BJ (cell line): ENCODE results near the gene CAMSAP1. TPM values are rescaled to one million over a fixed set of nuclear protein-coding genes. Genes with fewer than 3 reads are reported as not detected.

Experiments used
- CTCF ChIA-PET: fragments of 350-600 bp; formaldehyde crosslinking; extraction: SDS; loops from one replicate; lab custom pipeline; 2021; ENCODE audit warnings: antibody characterized with exemption, inconsistent platforms; lab: Yijun Ruan, JAX
- POLR2A ChIA-PET: fragments of 300-600 bp; sonication (Branson Sonifier 250); formaldehyde crosslinking; extraction: SDS; loops from one replicate; lab custom pipeline; 2021; ENCODE audit warnings: antibody characterized with exemption; lab: Charles Lee
- DNase-seq: peaks from one replicate; pipeline ENCODE4 v3.0.0-alpha.2; 2011; ENCODE audit warnings: low read depth
- H3K27me3 ChIP-seq: 2 replicates; pipeline ENCODE4 v1.6.0; 2011; ENCODE audit warnings: low read length; ENCODE audit not compliant: control insufficient read depth, insufficient read depth
- H3K36me3 ChIP-seq: 2 replicates; pipeline ENCODE4 v1.5.1; 2011; ENCODE audit warnings: low read length; ENCODE audit not compliant: control insufficient read depth, insufficient read depth
- H3K4me3 ChIP-seq: 2 replicates; pipeline ENCODE4 v1.5.1; 2011; ENCODE audit warnings: low read depth, mild to moderate bottlenecking, control low read depth, low read length
- CTCF ChIP-seq: IDR thresholded peaks from 2 replicates; pipeline ENCODE4 v1.5.1; 2011; ENCODE audit warnings: low read depth, mild to moderate bottlenecking, control low read depth, inconsistent platforms, low read length, moderate library complexity; ENCODE audit not compliant: insufficient read depth
- polyA plus RNA-seq: library from polyadenylated mRNA; depleted of rRNA; stranded (reverse); fragments of >200 nt; gene quantifications from 2 replicates; pipeline ENCODE4 v1.2.3, GENCODE V29; 2011; rRNA removed

Gene CAMSAP1
- polyA plus RNA-seq, 1 experiment = 4.1 TPM

- no peak for DNase-seq
- POLR2A ChIA-PET = no interaction called here
- no peak overlapping the region for H3K4me3 ChIP-seq
- H3K36me3 ChIP-seq = no peaks in the 10 kb centered on the region
- CTCF ChIA-PET = no interaction called here
- H3K27me3 ChIP-seq = no peaks in the 10 kb centered on the region
- no peak for TF ChIP-seq CTCF
These were observed 145.5 kb downstream of the CAMSAP1 start for GRCh38 chr9:135761845-135762168.

GRCh38 chr9:135761150-135761844, 146.0 kb downstream of the CAMSAP1 start:
- ChIA-PET CTCF (no interaction called here), POLR2A (no interaction called here)
- no peak overlapping the region for H3K4me3 ChIP-seq
- no peaks in the 10 kb centered on the region for H3K36me3 ChIP-seq
- DNase-seq = no peak
- TF ChIP-seq CTCF = no peak
- H3K27me3 ChIP-seq = no peaks in the 10 kb centered on the region

GRCh38 chr9:135760465-135760864, 146.9 kb downstream of the CAMSAP1 start:
- no peaks in the 10 kb centered on the region for H3K27me3 ChIP-seq
- DNase-seq = no peak
- POLR2A ChIA-PET = no interaction called here
- no peak overlapping the region for H3K4me3 ChIP-seq
- no peak for TF ChIP-seq CTCF
- CTCF ChIA-PET = no interaction called here
- no peaks in the 10 kb centered on the region for H3K36me3 ChIP-seq

- no peak for DNase-seq
These were observed 147.6 kb downstream of the CAMSAP1 start for GRCh38 chr9:135759676-135760300.

GRCh38 chr9:135758870-135759269, 148.5 kb downstream of the CAMSAP1 start:
- ChIA-PET POLR2A (no interaction called here), CTCF (no interaction called here)
- H3K27me3 ChIP-seq = no peaks in the 10 kb centered on the region
- TF ChIP-seq CTCF = no peak
- H3K36me3 ChIP-seq = no peaks in the 10 kb centered on the region
- DNase-seq = no peak
- H3K4me3 ChIP-seq = no peak overlapping the region

More at GRCh38 chr9:135759676-135760300, 147.6 kb downstream of the CAMSAP1 start:
- CTCF ChIA-PET = no interaction called here
- Histone ChIP-seq H3K27me3 (no peaks in the 10 kb centered on the region), H3K36me3 (no peaks in the 10 kb centered on the region), H3K4me3 (no peak overlapping the region)
- POLR2A ChIA-PET = no interaction called here
- no peak for TF ChIP-seq CTCF

Other genes starting within 250 kb of the CAMSAP1 start
- not detected in 2 replicates for gene LCN9, start 244.2 kb downstream of the CAMSAP1 start, polyA plus RNA-seq
- gene SOHLH1, start 208.1 kb downstream of the CAMSAP1 start, polyA plus RNA-seq = not detected in 2 replicates
- gene KCNT1, start 205.4 kb downstream of the CAMSAP1 start, polyA plus RNA-seq = not detected in 2 replicates
- 42.1 and 50.2 TPM in 2 replicates for gene UBAC1, start 53.8 kb upstream of the CAMSAP1 start, polyA plus RNA-seq
- 14.7 and 19.2 TPM in 2 replicates for gene NACC2, start 187.7 kb upstream of the CAMSAP1 start, polyA plus RNA-seq
- 12.3 and 20.7 TPM in 2 replicates for gene TMEM250, start 211.3 kb upstream of the CAMSAP1 start, polyA plus RNA-seq